B cell (primary cell): ENCODE results near the gene INTU. TPM values are rescaled to one million over a fixed set of nuclear protein-coding genes. Genes with fewer than 3 reads are reported as not detected.

Experiments
- ATAC-seq: fragments of 200-7000 bp; cut with Tn5 transposase; one replicate; pipeline ENCODE4 v1.10.0; 2021; ENCODE audit warnings: low read depth, mild to moderate bottlenecking, moderate number of reproducible peaks, moderate library complexity
- CTCF ChIA-PET: fragments of 350-600 bp; sonication (Branson Sonifier 250); formaldehyde crosslinking; loops from one replicate; lab custom pipeline; 2021; ENCODE audit warnings: antibody characterized with exemption, inconsistent platforms; lab: Charles Lee
- POLR2A ChIA-PET: fragments of 350-600 bp; sonication (Branson Sonifier 250); formaldehyde crosslinking; loops from one replicate; lab custom pipeline; 2021; ENCODE audit warnings: antibody characterized with exemption; lab: Charles Lee
- DNase-seq: peaks from one replicate; pipeline ENCODE4 v3.0.0; 2013
- H2AFZ ChIP-seq: 2 replicates; pipeline ENCODE4 v1.6.1; 2012; ENCODE audit warnings: mild to moderate bottlenecking, low read depth, low read length; ENCODE audit not compliant: insufficient read depth, poor library complexity, severe bottlenecking
- H3K27ac ChIP-seq, 2 donors: 1 replicate in 1 of 2; 2 replicates in 1 of 2; pipeline ENCODE4 v1.5.1; 2012 to 2013; ENCODE audit warnings: low read length in 2 of 2, mild to moderate bottlenecking in 2 of 2, moderate library complexity in 1 of 2
- H3K27me3 ChIP-seq, 4 experiments: fragments of 200-600 bp in 1 of 4; sonication (generic) in 1 of 4; replicated peaks in 1 of 4; 1 replicate in 2 of 4; 2 replicates in 2 of 4; pipeline versions ENCODE4 v1.6.1 to v1.7.0; 2013 to 2016; ENCODE audit warnings: low read length in 3 of 4, mild to moderate bottlenecking in 2 of 4, mixed read lengths in 1 of 4, moderate library complexity in 1 of 4; ENCODE audit not compliant: insufficient read depth in 4 of 4, control insufficient read depth in 3 of 4; ENCODE audit errors: control extremely low read depth in 1 of 4
- H3K36me3 ChIP-seq, 2 experiments: replicated peaks in 1 of 2; 1 replicate in 1 of 2; 2 replicates in 1 of 2; pipeline versions ENCODE4 v1.6.1 to v1.7.1; 2013; ENCODE audit warnings: low read length in 1 of 2; ENCODE audit not compliant: insufficient read depth in 2 of 2, control insufficient read depth in 1 of 2; ENCODE audit errors: control extremely low read depth in 1 of 2, extremely low read depth in 1 of 2
- H3K4me1 ChIP-seq, 2 donors: fragments of 200-600 bp in 1 of 2; sonication (generic) in 1 of 2; 1 replicate in 1 of 2; 2 replicates in 1 of 2; pipeline versions ENCODE4 v1.5.1 to v1.6.1; 2013 to 2017; ENCODE audit warnings: low read length in 2 of 2; ENCODE audit not compliant: control insufficient read depth in 2 of 2, insufficient read depth in 2 of 2
- H3K4me2 ChIP-seq: replicated peaks from 2 replicates; pipeline ENCODE3; 2012; ENCODE audit warnings: mild to moderate bottlenecking, low read depth, low read length; ENCODE audit not compliant: poor library complexity, severe bottlenecking
- H3K4me3 ChIP-seq, 5 experiments: fragments of 200-600 bp in 1 of 5; sonication (generic) in 1 of 5; 1 replicate in 3 of 5; 2 replicates in 2 of 5; pipeline versions ENCODE4 v1.5.1 to v1.7.0; 2011 to 2016; ENCODE audit warnings: low read length in 4 of 5, mild to moderate bottlenecking in 4 of 5, low read depth in 2 of 5, control low read depth in 1 of 5, moderate library complexity in 1 of 5; ENCODE audit not compliant: insufficient read depth in 1 of 5; ENCODE audit errors: control extremely low read depth in 1 of 5, extremely low read depth in 1 of 5
- H3K79me2 ChIP-seq: fragments of 200-600 bp; sonication (generic); one replicate; pipeline ENCODE4 v1.6.0; 2016; ENCODE audit warnings: low read length; ENCODE audit not compliant: control insufficient read depth, insufficient read depth
- H3K9ac ChIP-seq: fragments of 200-600 bp; sonication (generic); 2 replicates; pipeline ENCODE4 v1.6.1; 2017; ENCODE audit warnings: mild to moderate bottlenecking, low read length, moderate library complexity
- H3K9me3 ChIP-seq, 3 donors: one replicate each; pipeline versions ENCODE4 v1.6.1 to v1.7.1; 2013; ENCODE audit warnings: low read length in 2 of 3; ENCODE audit not compliant: control insufficient read depth in 2 of 3, insufficient read depth in 1 of 3; ENCODE audit errors: control extremely low read depth in 1 of 3
- H4K20me1 ChIP-seq: 2 replicates; pipeline ENCODE4 v1.6.0; 2012; ENCODE audit warnings: mild to moderate bottlenecking, low read length; ENCODE audit not compliant: insufficient read depth, control insufficient read depth, poor library complexity, severe bottlenecking
- H3K27ac Mint-ChIP-seq: one replicate; pipeline ENCODE4 v1.8.0; 2021; ENCODE audit warnings: mixed read lengths
- H3K27me3 Mint-ChIP-seq: one replicate; pipeline ENCODE4 v1.8.0; 2021; ENCODE audit warnings: mixed read lengths
- H3K4me1 Mint-ChIP-seq: one replicate; pipeline ENCODE4 v1.8.0; 2021; ENCODE audit warnings: mixed read lengths
- H3K4me3 Mint-ChIP-seq: one replicate; pipeline ENCODE4 v1.8.0; 2021; ENCODE audit warnings: mixed read lengths
- H3K9me3 Mint-ChIP-seq: one replicate; pipeline ENCODE4 v1.8.0; 2022; ENCODE audit warnings: mixed read lengths; ENCODE audit not compliant: insufficient read depth
- EZH2 ChIP-seq: IDR thresholded peaks from 2 replicates; pipeline ENCODE4 v1.6.1; 2012; ENCODE audit warnings: borderline replicate concordance, low read depth, mild to moderate bottlenecking, moderate library complexity, low read length; ENCODE audit not compliant: insufficient read depth, poor library complexity, severe bottlenecking
- WGBS: methylation state at CpG from one replicate; pipeline ENCODE4 v1.1.5; 2013; ENCODE audit warnings: missing lambda C conversion rate; ENCODE audit not compliant: insufficient coverage; 5-methylcytosine and 5-hydroxymethylcytosine counted together
- intact Hi-C: fragments of 100-400 bp; cut with micrococcal nuclease; formaldehyde crosslinking; loops from one replicate; pipeline ENCODE4 v1.10.0; 2022
- polyA plus RNA-seq: library from polyadenylated mRNA; depleted of rRNA; stranded (reverse); fragments of >200 nt; gene quantifications from 2 replicates; pipeline ENCODE4 v1.2.3, GENCODE V29; 2012
- total RNA-seq, 2 donors: library from RNA; stranded (reverse); fragments of 120-200 nt in 1 of 2; gene quantifications; 1 replicate in 1 of 2; 2 replicates in 1 of 2; pipeline versions ENCODE4 v1.2.3 to v1.2.4, GENCODE V29; 2013 to 2022
- TF ChIP-seq, protein P1 (sequence below): fragments of 200-600 bp; IDR thresholded peaks from one replicate; pipeline ENCODE4 v1.8.0; 2022; ENCODE audit warnings: antibody characterized with exemption, mild to moderate bottlenecking

The INTU gene
- total and polyA plus RNA-seq, 2 donors (not counting 1 experiment from before 2014, with no cell fraction given) = not detected

GRCh38 chr4:127772769-127773671 lies 140.3 kb downstream of the INTU start:
- CTCF ChIA-PET = no interaction called here
- intact Hi-C loops = no loop called here
- H3K4me3 Mint-ChIP-seq = no peak overlapping the region
- DNase-seq (no peak), ATAC-seq (no peak)
- WGBS = 100% methylated on average over 2 of the region's 10 CpGs
- H3K9me3 Mint-ChIP-seq = no peaks in the 10 kb centered on the region
- no peak for TF ChIP-seq EZH2
- TF ChIP-seq, protein P1, sequence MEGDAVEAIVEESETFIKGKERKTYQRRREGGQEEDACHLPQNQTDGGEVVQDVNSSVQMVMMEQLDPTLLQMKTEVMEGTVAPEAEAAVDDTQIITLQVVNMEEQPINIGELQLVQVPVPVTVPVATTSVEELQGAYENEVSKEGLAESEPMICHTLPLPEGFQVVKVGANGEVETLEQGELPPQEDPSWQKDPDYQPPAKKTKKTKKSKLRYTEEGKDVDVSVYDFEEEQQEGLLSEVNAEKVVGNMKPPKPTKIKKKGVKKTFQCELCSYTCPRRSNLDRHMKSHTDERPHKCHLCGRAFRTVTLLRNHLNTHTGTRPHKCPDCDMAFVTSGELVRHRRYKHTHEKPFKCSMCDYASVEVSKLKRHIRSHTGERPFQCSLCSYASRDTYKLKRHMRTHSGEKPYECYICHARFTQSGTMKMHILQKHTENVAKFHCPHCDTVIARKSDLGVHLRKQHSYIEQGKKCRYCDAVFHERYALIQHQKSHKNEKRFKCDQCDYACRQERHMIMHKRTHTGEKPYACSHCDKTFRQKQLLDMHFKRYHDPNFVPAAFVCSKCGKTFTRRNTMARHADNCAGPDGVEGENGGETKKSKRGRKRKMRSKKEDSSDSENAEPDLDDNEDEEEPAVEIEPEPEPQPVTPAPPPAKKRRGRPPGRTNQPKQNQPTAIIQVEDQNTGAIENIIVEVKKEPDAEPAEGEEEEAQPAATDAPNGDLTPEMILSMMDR = no peak
- Histone ChIP-seq H3K4me2 (no peak overlapping the region), H3K36me3 (no peaks in the 10 kb centered on the region), H3K4me3 (no peak overlapping the region), H3K27ac (no peak overlapping the region), H3K4me1 (no peaks in the 10 kb centered on the region), H3K27me3 (peaks cover 0 to 20% (median 0%) of the 10 kb centered on the region in 4 experiments), H2AFZ (no peak overlapping the region), H3K9me3 (no peaks in the 10 kb centered on the region), H3K79me2 (no peaks in the 10 kb centered on the region), H4K20me1 (no peaks in the 10 kb centered on the region), H3K9ac (no peak overlapping the region)
- POLR2A ChIA-PET = no interaction called here
- H3K27me3 Mint-ChIP-seq = peaks cover 43% of the 10 kb centered on the region
- H3K4me1 Mint-ChIP-seq = no peaks in the 10 kb centered on the region
- H3K27ac Mint-ChIP-seq = no peak overlapping the region

- Histone ChIP-seq H3K4me3 (no peak overlapping the region), H3K4me1 (no peaks in the 10 kb centered on the region), H3K79me2 (no peaks in the 10 kb centered on the region), H4K20me1 (no peaks in the 10 kb centered on the region), H3K27me3 (peaks cover 0 to 42% (median 14%) of the 10 kb centered on the region in 4 experiments), H3K27ac (no peak overlapping the region), H3K36me3 (no peaks in the 10 kb centered on the region), H3K4me2 (no peak overlapping the region), H2AFZ (no peak overlapping the region), H3K9me3 (peaks cover 0 to 3% (median 0%) of the 10 kb centered on the region in 3 donors), H3K9ac (no peak overlapping the region)
- no peak overlapping the region for H3K27ac Mint-ChIP-seq
- no peak for DNase-seq
- TF ChIP-seq, protein P1 = no peak
- TF ChIP-seq EZH2 = no peak
- POLR2A ChIA-PET = no interaction called here
- peaks cover 63% of the 10 kb centered on the region for H3K27me3 Mint-ChIP-seq
- no peaks in the 10 kb centered on the region for H3K4me1 Mint-ChIP-seq
- 88% methylated on average over 2 of the region's 4 CpGs for whole genome bisulfite sequencing
- no peak for ATAC-seq
- intact Hi-C loops = no loop called here
- no peaks in the 10 kb centered on the region for H3K9me3 Mint-ChIP-seq
- H3K4me3 Mint-ChIP-seq = no peak overlapping the region
- CTCF ChIA-PET = no interaction called here
Measured at GRCh38 chr4:127775843-127776242, 143.1 kb downstream of the INTU start.
